Measurements from ENCODE around the gene SPDYE3. TPM values are rescaled to one million over a fixed set of nuclear protein-coding genes. Genes with fewer than 3 reads are reported as not detected.
"Not testable (repeated sequence)": the region's sequence is repeated elsewhere in the genome, so short reads cannot be mapped to it uniquely, and the experiment has no call there.

The SPDYE3 gene
- total RNA-seq, 3 donors from 2014 or later: not detected

GRCh38 chr7:100358027-100358856 is 50.7 kb downstream of the SPDYE3 start, which contains the start of gene PILRB:
PILRB (plus strand) TSS chr7:100358117; CDS start chr7:100358303, 186 bp downstream.
- intact Hi-C loops (cut with DNase I; ENCODE audit: low total_unique reads): no loop called here
- Histone ChIP-seq H3K4me3 (no peak within 1 kb of the TSS), H3K36me3 (peaks cover 12% of the 10 kb centered on the region), H3K27ac (no peak within 1 kb of the TSS), H3K27me3 (no peaks in the 10 kb centered on the region), H3K9me3 (no peaks in the 10 kb centered on the region), H3K4me1 (no peaks in the 10 kb centered on the region)
- no peak for DNase-seq (ENCODE audit: low spot score in 2 of 2)
- TF ChIP-seq, protein P1, sequence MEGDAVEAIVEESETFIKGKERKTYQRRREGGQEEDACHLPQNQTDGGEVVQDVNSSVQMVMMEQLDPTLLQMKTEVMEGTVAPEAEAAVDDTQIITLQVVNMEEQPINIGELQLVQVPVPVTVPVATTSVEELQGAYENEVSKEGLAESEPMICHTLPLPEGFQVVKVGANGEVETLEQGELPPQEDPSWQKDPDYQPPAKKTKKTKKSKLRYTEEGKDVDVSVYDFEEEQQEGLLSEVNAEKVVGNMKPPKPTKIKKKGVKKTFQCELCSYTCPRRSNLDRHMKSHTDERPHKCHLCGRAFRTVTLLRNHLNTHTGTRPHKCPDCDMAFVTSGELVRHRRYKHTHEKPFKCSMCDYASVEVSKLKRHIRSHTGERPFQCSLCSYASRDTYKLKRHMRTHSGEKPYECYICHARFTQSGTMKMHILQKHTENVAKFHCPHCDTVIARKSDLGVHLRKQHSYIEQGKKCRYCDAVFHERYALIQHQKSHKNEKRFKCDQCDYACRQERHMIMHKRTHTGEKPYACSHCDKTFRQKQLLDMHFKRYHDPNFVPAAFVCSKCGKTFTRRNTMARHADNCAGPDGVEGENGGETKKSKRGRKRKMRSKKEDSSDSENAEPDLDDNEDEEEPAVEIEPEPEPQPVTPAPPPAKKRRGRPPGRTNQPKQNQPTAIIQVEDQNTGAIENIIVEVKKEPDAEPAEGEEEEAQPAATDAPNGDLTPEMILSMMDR (IDR thresholded peaks at IDR 0.05): no peak
- TF ChIP-seq POLR2A (IDR thresholded peaks at IDR 0.05) (no peak), POLR2AphosphoS5 (IDR thresholded peaks at IDR 0.05) (no peak)

GRCh38 chr7:100358857-100359212 is 51.3 kb downstream of the SPDYE3 start:
- peaks cover 12% of the 10 kb centered on the region for H3K36me3 ChIP-seq

GRCh38 chr7:100360135-100360854 is 52.8 kb downstream of the SPDYE3 start:
- no peak overlapping the region for H3K27ac ChIP-seq
- intact Hi-C loops (cut with DNase I; ENCODE audit: low total_unique reads): no loop called here
- no peaks in the 10 kb centered on the region for H3K27me3 ChIP-seq
- H3K4me3 ChIP-seq: no peak overlapping the region
- H3K36me3 ChIP-seq: peaks cover 4% of the 10 kb centered on the region
- TF ChIP-seq POLR2A (IDR thresholded peaks at IDR 0.05) (no peak), POLR2AphosphoS5 (IDR thresholded peaks at IDR 0.05) (no peak)
- TF ChIP-seq, protein P1 (IDR thresholded peaks at IDR 0.05): no peak
- no peaks in the 10 kb centered on the region for H3K9me3 ChIP-seq
- no peak for DNase-seq (ENCODE audit: low spot score in 2 of 2)
- no peaks in the 10 kb centered on the region for H3K4me1 ChIP-seq

More at GRCh38 chr7:100358857-100359212, 51.3 kb downstream of the SPDYE3 start:
- no peak overlapping the region for H3K4me3 ChIP-seq
- DNase-seq (ENCODE audit: low spot score in 2 of 2): no peak
- H3K27ac ChIP-seq: no peak overlapping the region
- H3K27me3 ChIP-seq: no peaks in the 10 kb centered on the region
- no peak for TF ChIP-seq POLR2AphosphoS5 (IDR thresholded peaks at IDR 0.05)
- no peak for TF ChIP-seq POLR2A (IDR thresholded peaks at IDR 0.05)
- TF ChIP-seq, protein P1 (IDR thresholded peaks at IDR 0.05): no peak
- no peaks in the 10 kb centered on the region for H3K9me3 ChIP-seq
- H3K4me1 ChIP-seq: no peaks in the 10 kb centered on the region
- intact Hi-C loops (cut with DNase I; ENCODE audit: low total_unique reads): no loop called here

DNA sequence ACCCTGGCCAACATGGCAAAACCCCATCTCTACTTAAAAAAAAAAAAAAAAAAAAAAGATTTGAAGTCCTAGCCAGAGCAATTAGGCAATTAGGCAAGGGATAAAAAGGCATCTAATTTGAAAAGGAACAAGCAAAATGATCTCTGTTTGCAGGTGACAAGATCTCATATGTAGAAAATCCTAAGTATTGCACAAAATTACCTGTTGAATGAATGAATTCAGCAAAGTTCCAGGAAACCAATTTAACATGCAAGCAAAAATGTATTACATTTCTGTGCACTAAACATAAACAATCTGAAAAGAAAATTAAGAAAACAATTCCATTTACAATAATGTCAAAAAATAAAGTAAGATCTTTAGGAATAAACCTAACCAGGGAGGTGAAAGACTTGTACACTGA is 55.6 kb downstream of the SPDYE3 start:
- Histone ChIP-seq H3K27ac (no peak overlapping the region), H3K4me3 (no peak overlapping the region), H3K27me3 (no peaks in the 10 kb centered on the region), H3K4me1 (no peaks in the 10 kb centered on the region), H3K36me3 (no peaks in the 10 kb centered on the region), H3K9me3 (no peaks in the 10 kb centered on the region)
- TF ChIP-seq POLR2A (IDR thresholded peaks at IDR 0.05) (no peak), POLR2AphosphoS5 (IDR thresholded peaks at IDR 0.05) (no peak)
- TF ChIP-seq, protein P1 (IDR thresholded peaks at IDR 0.05): no peak
- intact Hi-C loops (cut with DNase I; ENCODE audit: low total_unique reads): no loop called here
- no peak for DNase-seq (ENCODE audit: low spot score in 2 of 2)

DNA sequence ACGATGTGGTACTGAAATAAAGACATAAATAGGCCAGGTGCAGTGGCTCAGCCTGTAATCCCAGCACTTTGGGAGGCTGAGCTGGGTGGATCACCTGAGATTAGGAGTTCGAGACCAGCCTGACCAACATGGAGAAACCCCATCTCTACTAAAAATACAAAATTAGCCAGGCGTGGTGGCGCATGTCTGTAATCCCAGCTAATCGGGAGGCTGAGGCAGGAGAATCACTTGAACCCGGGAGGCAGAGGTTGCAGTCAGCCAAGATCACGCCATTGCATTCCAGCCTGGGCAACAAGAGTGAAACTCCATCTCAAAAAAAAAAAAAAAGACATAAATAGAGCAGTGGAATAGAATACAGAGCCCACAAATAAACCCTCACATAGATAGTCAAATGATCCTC is 56.3 kb downstream of the SPDYE3 start:
- H3K27me3 ChIP-seq; intact Hi-C loops (cut with DNase I; ENCODE audit: low total_unique reads); DNase-seq (ENCODE audit: low spot score in 2 of 2); H3K27ac ChIP-seq; H3K36me3 ChIP-seq; H3K4me1 ChIP-seq; H3K9me3 ChIP-seq; H3K4me3 ChIP-seq: not testable (repeated sequence)
